Measurements from ENCODE around the gene FRMD4A.
"Not testable (repeated sequence)": the region's sequence is repeated elsewhere in the genome, so short reads cannot be mapped to it uniquely, and the experiment has no call there.

The FRMD4A gene

DNA sequence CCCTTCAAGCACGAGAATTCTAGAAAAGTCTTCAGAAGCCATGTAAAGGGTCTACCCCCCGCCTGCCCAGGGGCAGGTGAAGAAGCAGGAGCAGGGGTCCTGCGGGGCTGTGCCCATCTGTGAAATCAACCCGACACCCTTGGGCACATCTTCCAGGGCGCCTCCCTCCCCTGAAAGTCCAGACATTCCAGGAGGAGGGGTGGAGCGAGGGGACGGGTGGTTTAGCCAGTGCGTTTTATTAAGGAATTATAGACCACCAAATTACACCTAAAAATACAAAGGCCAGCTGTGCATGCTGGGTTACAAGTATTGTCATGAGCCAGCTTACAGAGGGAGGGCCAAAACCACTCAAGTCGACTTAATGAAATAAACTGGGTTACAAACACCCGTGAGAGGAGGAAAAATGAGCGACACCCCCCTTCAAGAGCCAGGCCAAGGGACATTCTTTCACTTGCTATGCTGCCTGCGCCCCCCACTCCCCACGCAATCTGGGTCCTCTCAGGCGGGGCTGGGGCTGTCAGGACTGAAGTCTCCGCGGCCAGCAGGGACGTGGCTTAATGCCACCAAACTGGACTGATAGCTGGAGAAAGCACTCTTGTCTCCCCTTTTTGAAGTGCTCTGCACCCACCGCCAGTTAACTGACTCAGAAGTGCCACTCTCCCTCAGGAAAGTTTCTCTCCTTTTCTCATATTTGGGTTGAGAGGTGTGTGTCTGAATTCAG, 360.3 kb downstream of the FRMD4A start:
- no peak for DNase-seq

DNA sequence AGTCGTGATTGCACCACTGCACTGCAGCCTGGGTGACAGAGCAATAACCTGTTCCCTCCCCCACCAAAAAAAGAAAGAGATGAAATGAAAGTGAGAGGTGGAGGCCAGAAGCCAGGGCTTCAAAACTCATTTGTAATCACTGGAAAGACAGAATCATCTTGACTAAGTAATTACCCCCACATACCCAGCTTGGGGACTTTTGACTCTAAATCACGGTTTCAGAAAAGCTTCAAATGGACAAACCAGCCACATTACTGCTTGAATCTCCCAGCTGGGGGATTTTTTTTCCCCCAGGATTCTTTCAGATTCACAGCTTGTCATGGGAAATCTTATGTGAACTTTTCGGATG, 361.0 kb downstream of the FRMD4A start:
- DNase-seq = no peak

DNA sequence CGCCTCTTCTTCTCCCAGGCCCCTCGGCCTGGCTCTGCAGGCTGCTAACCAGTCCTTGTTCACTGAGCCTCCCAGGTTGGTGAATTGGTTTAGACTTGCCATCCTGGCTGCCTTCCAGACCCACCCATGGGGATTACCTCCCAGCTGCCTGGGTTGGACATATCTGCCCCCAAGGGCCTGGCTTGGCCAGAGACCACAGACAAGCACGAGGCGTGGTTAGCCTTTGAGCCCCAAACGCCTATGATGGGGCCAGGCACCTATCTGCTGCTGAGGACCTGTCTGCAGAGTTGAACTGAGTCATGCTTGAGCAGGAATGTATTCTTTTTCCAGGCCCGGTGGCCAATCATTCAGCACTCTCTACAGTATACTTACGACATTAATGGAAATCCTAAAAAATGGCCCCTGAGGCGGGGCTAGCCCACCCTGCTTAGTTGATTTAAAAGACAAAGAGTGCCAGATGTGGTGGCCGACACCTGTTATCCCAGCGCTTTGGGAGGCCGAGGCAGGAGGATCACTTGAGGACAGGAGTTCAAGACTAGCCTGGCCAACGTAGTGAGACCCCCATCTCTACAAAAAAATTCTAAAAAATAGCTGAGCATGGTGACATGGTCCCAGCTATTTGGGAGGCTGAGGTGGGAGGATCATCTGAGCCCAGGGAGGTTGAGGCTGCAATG, 361.5 kb downstream of the FRMD4A start:
- DNase-seq = no peak

DNA sequence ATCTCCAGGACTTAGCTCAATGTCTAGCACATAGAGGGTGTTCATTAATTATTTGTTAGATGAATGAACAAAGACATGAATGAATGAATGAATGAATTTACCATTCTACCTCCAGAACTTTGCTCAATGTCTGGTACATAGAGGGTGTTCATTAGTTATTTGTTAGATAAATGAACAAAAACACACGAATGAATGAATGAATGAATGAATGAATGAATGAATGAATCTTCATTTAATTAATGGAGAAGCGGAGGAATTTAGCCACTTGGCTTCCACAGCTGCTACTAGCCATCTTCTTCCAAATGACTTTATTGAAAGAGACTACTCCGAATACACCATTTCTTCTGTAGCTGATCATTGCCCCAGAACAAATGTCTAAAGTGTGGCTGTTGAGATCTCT, 368.9 kb downstream of the FRMD4A start:
- no peak for DNase-seq

DNA sequence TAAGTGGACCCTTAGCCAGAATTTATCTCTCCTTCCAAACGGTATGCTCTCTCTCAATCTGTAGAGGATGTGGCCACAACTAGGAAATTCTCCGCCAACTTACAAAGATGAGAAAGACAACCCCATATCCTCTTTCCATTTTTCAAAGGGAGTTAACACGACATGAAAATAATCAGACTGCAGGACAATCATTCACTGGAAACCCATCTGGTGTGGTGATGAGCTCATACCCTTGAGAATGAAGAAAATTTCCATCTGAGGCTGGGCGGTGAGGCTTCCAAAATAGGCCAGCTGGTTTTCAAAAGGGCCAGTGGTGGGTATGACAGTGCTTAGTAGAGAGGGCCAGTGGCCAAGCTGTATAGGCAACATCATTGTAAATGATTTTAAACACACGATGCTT, 369.6 kb downstream of the FRMD4A start:
- no peak for DNase-seq

DNA sequence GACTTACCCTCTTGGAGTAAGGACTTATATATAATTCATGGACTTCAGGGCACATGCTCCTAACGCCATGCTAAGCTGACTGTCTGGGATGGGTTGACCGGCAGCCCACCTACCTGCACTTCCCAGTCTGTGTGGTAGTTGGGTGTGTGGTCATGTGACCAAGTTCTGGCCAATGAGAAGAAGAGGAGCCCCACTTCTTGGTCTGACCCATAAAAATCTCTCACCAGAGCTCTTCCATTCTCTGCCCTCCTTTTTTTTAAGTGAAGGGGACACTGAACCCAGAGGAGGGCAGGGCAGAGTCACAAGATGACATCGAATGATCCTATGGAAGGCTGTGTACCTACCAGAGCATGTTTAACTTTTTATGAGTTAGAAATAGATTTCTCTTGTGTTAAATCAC, 370.1 kb downstream of the FRMD4A start:
- no peak for DNase-seq

DNA sequence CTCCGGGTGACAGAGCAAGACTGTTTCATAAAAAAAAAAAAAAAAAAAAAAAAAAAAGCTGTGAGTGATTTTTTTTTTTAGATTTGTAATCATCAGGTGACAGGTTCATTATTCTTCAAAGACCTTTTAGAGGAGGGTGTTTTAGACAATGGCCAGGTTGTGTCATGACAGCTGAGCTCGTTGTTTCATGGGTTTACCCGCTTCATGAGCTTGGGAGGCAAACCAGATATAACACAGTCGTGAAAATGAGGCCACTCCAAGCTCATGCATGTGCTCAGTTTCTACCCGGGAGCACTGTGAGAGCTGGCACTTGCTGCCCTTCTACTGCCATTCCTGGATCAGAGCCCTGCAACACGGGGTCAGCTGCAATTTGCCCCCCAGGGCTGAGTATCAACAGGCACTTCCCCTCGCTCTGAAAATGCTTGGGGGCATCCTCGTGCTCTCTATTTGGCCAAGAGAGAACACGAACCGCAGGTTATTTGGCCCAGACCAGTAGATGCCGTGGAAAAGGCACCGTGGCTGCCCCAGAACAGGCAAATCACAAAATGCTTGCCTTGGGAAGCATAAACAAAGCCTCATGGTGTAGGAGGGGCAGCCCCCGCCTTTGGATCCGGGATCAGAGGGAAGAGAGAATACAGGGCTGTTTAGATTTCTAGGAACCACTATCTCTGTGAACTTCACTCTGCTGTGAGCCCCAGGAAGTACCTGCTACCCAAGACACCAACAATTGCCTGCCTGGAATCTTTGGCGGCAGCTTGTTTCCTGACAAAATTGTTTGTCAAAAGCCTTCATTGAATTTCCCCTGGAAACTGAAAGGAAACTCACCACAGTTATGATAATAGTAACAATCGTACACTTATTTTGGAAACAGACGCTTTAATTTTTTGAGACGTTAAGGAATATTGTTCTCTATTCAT, 371.0 kb downstream of the FRMD4A start:
- no peak for DNase-seq

DNA sequence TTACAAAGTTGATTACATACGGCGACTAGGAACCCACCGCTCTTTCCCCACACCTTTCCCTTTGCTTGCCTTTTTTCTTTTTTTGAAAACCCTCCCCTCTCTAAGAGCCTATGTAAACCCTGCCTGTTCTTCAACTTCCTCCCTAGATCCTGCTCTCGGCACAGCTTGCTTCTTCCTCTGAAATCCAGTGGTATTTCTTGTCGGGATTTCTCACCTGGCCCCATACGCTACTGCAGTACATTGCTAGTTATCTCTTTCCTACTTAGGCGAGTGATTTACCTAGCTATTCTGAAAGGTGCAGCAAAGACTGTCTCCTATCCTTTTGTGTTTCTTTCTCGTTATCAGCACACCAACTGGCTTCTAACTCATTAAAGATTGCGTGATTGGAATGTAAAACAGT, 372.9 kb downstream of the FRMD4A start:
- DNase-seq = no peak

DNA sequence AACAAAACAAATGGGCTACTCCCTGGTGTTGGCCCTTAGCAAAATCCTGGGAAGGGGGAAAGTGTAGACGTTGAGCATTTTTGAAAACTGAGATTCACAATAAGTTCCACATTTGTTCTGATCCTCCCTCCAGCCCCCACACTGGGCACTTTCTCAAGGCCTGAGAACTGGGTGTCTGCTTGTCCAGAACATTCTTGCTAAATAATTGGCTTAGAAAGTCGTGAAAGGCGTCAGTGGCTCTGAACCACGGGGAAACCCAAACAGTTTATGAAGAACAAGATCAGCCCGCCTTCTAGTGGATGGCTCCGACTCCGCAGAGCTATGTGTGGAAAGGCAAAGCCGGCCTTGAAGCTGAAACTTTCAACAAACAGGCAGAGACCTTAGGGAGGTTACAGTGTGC, 373.9 kb downstream of the FRMD4A start:
- no peak for DNase-seq

DNA sequence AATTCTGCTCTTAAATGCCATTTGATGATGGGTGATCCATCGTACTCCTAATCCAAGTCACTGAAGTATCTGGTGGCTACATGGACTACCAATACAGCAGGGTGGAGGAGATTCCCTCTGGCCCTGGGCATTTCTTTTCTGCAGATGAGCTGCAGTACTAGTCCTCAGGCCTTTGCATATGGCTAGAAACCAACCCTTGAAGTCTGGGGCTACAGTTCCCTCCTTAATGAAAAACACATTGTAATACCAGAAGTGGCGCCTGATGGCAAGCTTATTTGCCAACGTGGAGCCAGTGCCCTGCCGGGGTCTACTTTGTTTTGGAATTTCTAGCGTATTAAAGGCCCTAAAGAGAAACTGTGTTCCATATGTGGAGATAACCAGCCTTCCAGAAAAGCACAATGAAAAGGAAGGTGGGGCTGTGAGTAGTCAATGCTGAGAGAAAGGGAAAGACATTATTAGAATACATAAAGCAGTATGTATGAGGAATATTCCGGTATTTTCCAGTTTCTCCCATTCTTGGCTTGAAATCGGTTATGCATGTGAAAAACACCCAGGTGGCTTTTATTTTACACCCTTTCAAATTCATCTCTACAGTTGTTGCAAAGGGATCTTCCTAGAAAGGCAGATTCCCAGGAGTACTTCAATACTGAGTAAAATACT, 375.2 kb downstream of the FRMD4A start:
- DNase-seq = no peak

DNA sequence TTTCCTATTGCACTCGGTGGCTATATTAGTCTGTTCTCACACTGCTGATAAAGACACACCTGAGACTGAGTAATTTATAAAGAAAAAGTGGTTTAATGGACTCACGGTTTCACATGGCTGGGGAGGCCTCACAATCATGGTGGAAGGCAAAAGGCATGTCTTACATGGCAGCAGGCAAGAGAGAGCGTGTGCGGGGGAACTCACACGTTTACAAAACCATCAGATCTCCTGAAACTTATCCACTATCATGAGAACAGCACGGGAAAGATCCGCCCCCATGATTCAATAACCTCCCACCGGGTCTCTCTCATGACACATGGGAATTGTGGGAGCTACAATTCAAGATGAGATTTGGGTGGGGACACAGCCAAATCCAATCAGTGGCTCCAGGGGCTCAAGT, 376.5 kb downstream of the FRMD4A start:
- not testable (repeated sequence) for DNase-seq

DNA sequence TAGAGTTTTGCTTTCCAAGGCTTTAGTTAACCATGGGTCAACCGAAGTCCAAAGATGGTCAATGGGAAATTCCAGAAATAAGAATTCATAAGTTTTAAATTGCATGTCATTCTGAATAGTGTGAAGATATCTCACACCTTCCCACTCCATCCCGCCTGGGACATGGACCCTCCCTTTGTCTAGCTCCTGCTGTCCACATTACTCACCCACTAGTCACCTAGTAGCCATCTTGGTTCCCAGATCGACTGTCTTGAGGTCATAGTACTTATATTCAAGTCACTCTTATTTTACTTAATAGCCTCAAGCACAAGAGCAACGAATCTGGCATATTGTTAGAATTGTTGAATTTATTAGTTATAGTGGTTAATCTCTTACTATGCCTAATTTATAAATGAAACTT, 377.4 kb downstream of the FRMD4A start:
- DNase-seq = no peak

DNA sequence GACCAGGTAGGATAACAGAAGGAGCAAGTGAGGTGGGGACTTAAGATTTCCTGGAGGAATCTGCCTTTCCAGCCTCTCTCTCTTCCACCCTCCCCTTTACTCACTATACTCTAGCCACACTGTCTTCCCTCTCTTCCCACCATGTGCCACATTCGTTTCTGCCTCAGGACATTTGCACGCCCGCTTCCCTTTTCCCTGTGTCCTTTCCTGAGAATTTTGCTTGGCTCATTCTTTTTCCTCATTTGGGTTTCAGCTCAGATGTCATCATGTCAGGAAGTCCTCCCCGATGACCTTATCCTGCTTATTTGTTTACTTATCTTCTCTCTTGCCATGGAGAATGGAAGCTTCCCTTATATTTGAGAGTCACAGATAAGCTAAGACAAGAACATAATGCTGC, 380.2 kb downstream of the FRMD4A start:
- DNase-seq = no peak

DNA sequence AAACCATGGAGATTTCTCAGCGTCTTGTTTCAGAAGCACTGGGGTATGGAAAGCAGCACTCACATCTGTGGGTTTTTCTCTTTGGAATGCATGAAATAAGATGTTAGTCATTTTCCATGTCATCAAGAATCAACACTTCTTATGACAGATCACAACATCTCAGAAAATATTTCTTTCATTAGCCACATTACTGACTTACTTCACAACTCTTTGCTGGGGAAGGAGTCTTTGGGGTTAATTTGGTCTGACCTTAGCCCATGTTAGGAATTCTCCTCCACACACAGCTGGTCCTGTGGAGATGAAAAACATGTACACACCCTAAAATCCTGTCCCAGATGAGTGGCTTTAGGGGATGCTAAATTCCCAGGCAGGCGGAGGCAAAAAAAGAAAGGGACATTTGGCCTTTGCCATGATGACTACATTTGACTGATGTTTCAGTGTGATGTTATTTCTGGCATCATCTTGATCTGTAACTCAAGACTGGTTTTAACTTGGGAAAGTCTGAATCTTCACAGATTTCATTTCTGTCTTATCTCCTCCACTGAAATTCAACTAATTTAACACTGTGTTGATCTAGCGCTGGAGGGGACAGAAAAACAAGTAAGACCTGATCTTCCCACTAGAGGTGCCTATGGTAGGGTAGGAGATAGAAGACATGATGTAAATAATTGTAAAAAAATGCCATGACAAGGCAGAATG, 380.7 kb downstream of the FRMD4A start:
- no peak for DNase-seq

DNA sequence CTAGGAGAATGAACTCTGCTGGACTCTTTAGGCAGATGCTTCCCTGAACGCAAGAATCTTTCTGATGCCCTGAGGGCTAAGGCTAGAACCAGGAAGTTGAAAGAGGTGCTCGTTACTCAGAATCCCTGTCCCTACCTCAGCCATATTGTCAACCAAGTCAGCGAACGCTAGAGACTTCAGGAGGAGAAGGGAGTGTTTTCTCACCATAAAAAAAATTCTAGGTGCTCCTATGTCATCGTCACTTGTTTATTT, 384.6 kb downstream of the FRMD4A start:
- DNase-seq = no peak

DNA sequence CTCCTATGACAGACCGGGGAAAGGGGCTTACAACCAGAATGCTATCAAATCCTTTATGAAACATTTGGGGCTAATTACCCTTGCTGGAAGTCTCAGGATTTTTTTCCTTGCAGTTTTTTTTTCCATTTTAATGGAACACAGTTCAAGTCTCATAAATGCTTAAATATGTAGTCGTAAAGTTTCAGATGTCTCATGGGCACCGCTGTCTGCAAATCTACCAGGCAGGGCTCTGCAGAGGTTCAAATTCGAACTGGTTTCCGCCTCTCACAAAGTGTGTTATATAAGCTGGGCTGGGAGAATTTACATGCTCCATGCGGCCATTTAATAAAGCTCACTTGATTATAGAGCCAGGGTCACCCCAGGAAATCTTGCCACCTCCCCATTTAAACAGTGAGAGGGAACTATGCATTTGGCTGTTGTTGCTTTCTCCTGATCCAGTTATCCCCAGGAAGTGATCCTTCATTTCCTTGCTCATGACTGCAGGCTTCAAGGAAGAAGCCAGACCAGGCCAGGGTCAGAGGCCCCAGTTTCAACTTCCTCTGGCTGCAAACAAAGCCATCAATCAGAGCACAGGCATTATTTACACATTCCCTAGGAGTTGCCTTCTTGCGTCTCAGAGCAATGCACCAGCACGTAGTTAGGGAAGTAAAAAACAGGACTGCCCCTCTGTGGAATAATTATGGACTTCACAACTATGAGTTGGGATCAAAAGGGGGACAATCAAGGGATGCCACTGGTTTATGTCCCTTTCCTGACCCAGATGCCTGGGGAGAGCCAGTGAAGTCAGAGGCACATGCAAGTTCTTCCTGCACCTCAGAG, 385.1 kb downstream of the FRMD4A start:
- DNase-seq = no peak

DNA sequence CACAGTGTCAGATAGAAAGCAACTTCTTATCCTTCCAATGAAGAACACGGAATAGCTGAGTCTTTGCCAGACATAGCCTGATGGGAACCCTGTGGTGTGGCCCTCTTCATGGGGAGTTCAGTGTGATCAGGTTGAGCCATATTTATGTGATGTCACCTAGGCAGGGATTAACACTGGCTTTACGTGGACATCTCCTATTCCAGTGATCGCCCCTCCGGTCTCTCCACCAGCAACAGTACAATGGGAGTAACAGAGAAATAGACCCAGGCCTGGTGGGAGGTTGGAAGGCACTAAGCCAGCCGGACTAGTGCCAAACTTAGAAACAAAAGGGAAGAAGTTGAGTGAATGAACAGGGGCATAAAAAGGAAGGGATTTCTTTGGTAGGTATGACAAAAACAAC, 385.9 kb downstream of the FRMD4A start:
- no peak for DNase-seq

DNA sequence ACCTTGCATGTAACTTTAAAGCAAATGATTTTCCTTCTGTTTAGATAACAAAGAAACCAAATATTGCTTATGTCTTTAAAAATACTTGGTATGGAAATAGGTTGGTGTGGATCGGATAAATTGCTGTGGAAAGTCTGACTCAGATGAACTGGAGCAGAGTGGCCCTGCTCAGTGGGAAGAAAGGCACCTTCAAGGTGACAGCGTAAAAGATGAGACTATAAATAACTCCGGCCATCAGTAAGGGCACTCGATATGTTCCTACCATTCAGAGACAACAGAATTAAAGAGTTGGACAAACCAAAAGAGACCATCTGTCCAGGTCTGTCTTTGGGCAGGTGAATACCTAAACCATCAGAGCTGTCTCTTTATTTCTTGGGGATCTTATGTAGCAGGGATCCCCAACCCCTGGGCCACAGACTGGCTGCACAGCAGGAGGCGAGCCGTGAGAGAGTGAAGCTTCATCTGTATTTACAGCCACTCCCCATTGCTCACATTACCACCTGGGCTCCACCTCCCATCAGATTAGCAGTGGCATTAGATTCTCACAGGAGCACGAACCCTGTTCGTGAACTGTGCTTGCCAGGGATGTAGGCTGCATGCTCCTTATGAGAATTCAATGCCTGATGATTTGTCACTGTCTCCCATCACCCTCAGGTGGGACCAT, 386.9 kb downstream of the FRMD4A start:
- no peak for DNase-seq

DNA sequence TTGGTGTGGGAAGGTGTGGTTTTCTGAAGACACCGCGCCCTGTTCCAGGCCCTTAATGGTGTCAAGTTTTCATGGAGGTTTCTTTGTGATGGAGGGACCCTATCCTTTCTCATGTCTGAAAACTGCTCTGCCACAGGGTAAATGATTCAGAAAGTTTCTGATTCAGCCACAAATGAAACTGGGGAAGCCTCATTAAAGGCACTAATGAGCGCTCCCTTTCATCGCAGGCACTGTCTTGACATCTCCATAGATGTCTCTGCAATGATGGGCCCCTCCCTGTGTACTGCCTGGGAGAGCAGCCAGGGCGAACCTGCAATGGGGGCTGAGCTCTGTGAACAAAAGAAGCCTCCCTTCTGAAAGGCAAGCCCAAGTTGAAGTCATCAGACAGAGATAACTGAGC, 388.7 kb downstream of the FRMD4A start:
- no peak for DNase-seq

DNA sequence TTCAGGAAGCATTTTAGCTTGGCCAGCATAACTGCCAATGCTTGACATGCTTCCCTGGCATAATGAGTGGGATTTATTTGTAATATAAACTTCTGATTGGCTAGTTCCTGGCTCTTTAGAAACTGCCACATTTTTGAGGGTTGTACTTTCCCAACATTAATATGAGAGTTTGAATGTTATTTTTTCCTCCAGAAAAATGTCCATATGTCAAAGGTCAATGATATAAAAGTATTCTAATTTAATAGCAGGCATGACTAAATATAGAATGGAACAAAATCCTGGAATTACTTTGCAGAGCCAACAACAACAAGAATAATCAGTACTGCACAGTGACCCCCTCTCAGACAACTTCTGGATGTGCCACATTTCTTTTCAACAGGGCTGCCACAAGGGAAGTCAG, 391.3 kb downstream of the FRMD4A start:
- no peak for DNase-seq

DNA sequence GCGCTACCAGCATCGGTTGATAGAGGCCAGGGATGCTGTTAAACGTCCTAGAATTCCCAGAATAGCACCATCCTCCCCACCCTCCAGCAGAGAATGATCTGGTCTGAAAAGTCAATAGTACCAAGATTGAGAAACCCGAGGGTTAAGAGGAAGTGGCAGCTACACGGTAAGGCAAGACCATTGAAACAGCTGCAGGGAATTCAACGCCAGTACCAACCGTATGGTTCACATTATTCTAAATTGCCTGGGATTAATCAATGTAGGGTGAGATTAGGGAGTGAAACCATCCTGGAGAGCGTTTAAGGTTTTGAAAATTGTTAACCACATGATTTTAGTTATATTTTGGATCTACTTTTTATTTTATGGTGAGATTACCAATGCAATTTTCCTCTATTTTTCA, 391.8 kb downstream of the FRMD4A start:
- no peak for DNase-seq

DNA sequence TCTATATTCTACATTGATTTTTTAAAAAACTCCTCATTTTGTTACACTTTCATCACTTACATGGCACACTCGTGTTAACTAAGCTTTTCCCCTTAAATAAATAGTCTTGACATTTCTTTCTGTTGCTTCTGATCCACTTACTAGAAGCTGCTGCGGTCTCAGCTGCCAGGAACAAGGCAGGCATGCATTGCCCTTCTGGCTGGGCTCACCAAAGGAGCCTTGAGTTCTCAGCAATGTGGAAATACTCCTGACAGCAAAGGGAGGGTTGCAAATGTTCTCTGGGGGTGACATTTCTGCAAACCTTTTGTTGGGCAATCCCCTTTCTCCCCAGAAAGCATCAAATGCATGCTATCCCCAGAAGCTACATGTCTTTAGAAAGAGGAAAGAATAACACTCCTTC, 393.9 kb downstream of the FRMD4A start:
- no peak for DNase-seq

Measured in NCI-H1436 treated with DMSO at 0.1 percent for 48 hours (cell line).